Fibroblast of villous mesenchyme (primary cell): ENCODE measurements around the gene ZSWIM6. TPM values are rescaled to one million over a fixed set of nuclear protein-coding genes. Genes with fewer than 3 reads are reported as not detected.

Source experiments
- DNase-seq: peaks from one replicate; pipeline ENCODE4 v3.0.0-alpha.2; 2010; ENCODE audit warnings: low read depth
- H3K4me3 ChIP-seq: 2 replicates; pipeline ENCODE4 v1.5.1; 2011; ENCODE audit warnings: low read depth, mild to moderate bottlenecking, low read length
- total RNA-seq: library from RNA; depleted of rRNA; stranded (reverse); fragments of >200 nt; gene quantifications from 2 replicates; pipeline ENCODE4 v1.2.3, GENCODE V29; 2012
- TF ChIP-seq, protein P1 (sequence below): IDR thresholded peaks from 2 replicates; pipeline ENCODE4 v1.5.1; 2012; ENCODE audit warnings: low read depth, mild to moderate bottlenecking, low read length; ENCODE audit not compliant: insufficient read depth

Gene ZSWIM6
- total RNA-seq, 1 donor: 16.4 TPM

DNA sequence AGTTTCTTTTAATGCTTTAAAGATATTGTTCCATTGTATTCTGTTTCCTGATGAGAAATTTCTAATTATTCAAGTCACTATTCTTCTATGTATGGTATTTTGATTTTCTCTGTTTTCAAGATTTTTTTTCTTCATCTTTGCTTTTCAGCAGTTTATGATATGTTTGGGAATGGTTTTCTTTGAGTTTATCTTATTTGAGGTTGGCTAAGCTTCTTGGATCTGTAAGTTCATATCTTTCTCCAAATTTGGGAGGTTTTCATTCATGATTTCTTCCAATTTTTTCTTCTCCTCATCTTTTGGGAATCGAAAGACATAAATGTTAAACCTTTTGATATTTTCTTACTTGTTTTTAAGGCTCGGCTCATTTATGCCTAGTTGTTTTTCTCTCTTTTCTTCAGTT, 184.9 kb downstream of the ZSWIM6 start:
- H3K4me3 ChIP-seq: no peak overlapping the region
- DNase-seq: no peak
- TF ChIP-seq, protein P1, sequence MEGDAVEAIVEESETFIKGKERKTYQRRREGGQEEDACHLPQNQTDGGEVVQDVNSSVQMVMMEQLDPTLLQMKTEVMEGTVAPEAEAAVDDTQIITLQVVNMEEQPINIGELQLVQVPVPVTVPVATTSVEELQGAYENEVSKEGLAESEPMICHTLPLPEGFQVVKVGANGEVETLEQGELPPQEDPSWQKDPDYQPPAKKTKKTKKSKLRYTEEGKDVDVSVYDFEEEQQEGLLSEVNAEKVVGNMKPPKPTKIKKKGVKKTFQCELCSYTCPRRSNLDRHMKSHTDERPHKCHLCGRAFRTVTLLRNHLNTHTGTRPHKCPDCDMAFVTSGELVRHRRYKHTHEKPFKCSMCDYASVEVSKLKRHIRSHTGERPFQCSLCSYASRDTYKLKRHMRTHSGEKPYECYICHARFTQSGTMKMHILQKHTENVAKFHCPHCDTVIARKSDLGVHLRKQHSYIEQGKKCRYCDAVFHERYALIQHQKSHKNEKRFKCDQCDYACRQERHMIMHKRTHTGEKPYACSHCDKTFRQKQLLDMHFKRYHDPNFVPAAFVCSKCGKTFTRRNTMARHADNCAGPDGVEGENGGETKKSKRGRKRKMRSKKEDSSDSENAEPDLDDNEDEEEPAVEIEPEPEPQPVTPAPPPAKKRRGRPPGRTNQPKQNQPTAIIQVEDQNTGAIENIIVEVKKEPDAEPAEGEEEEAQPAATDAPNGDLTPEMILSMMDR: no peak

GRCh38 chr5:61519728-61520277, 187.7 kb downstream of the ZSWIM6 start:
- DNase-seq: peak; percentile 56
- H3K4me3 ChIP-seq: no peak overlapping the region
- TF ChIP-seq, protein P1: no peak

- DNase-seq: no peak
- no peak overlapping the region for H3K4me3 ChIP-seq
- TF ChIP-seq, protein P1: no peak
Observed at GRCh38 chr5:61523073-61523472, 191.0 kb downstream of the ZSWIM6 start.

DNA sequence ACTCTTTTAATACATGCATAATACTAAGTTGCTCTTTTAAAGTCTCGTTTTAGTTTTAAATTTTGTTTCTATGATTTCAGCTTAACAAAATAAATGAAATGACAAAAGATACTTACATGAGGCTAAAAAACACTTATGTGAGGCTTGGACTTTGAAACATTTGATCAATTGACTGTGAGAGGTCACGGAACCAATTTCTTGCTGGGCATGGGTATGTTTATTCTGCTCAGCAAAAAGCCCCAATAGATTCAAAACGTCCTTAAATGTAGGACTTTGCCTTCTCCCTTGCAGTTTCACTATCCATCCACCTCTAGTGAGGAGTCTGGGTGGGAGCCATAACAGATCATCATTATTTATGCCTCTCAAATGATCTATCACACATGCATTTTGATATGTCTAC, 191.9 kb downstream of the ZSWIM6 start:
- H3K4me3 ChIP-seq: no peak overlapping the region
- TF ChIP-seq, protein P1: no peak
- no peak for DNase-seq

DNA sequence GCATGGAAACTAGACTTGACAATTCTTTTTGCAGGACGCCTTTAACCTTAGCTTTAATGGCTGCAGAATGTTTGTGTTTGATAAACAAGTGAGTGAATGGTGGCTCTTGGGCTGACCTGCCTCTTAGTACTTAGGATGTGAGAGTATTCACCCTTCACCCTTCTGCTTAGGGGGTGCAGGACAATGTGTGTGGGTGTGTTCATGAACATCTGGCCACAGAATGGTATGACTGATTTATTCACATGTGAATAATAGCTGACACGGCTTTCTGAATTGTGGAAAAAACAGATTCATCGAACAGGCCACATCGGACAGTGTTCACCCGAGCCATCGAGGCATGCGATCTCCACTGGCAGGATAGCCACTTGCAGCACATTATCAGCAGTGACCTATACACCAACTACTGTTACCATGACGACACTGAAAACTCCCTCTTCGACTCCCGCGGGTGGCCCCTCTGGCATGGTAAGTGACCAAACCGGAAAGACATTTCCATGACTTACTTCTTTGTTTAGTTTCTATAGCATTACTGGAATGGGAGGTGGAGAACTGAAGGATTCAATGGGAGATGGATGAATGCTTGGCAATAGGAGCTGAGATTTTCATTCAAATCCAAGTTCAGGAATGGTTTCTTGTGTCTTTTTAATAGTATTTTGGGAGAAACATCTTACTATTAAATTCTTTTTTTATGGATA, 193.6 kb downstream of the ZSWIM6 start:
- H3K4me3 ChIP-seq: no peak overlapping the region
- DNase-seq: no peak
- TF ChIP-seq, protein P1: no peak

GRCh38 chr5:61526207-61526519, 194.1 kb downstream of the ZSWIM6 start:
- TF ChIP-seq, protein P1: no peak
- no peak for DNase-seq
- H3K4me3 ChIP-seq: no peak overlapping the region

DNA sequence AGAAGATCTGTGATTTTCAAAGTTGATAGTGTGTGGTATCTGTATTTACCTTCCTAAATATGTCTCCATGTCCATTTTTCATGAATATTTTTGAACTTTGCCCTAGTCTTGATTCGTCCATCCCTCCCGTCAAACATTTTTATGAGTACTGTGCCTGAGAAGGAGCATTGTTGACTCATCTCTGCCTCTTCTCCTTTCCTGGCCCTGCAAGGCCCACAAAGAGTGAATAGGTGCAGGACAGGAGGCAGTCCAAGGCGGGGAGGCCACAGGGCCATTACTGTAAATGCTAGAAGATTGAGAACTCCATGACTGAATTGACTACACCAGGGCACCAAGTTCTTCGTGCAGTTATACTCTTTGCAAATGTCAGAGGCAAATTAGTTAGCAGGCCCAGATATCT, 200.9 kb downstream of the ZSWIM6 start:
- TF ChIP-seq, protein P1: no peak
- DNase-seq: no peak
- no peak overlapping the region for H3K4me3 ChIP-seq
